GM19328 (cell line): ENCODE results near the gene LRRFIP2.

Source experiments
- ATAC-seq: cut with Tn5 transposase; IDR thresholded peaks from one replicate; pipeline ENCODE4 v1.9.1; 2021; ENCODE audit warnings: mild to moderate bottlenecking, moderate library complexity; ENCODE audit not compliant: unreplicated experiment

Gene LRRFIP2

DNA sequence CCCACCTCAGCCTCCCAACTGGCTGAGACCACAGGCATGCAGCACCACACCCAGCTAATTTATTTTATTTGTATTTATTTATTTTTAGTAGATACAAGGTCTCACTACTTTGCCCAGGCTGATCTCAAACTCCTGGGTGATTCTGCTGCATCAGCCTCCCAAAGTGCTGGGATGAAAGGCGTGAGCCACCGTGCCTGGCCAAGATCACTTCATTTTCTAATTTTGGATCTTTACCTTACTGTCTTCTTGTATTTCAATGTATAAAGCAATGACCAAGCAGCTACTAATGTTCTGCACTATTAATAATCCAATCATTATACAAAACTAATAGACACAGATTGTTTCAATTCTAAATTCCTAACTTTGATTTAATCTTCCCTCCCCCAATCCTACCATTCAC, 56.2 kb downstream of the LRRFIP2 start:
- ATAC-seq: no peak

DNA sequence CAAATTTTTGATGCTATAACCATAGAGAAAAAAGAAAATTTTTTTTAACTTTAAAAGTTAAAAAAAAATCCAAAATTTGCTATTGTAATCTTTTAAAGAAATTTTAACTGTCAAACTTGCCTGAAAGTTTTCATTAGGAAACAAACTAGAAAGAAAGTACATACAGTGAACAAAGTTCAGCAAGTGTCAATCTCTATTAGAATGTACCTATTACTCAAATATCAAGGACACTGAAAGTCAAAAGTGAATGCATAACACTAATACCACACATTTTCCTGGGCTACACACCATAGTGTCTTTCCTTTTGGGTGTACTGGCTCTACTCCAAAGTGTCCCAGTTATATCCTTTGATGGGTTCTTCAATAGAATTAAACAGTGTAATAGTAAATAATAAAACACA, 56.8 kb downstream of the LRRFIP2 start:
- no peak for ATAC-seq

DNA sequence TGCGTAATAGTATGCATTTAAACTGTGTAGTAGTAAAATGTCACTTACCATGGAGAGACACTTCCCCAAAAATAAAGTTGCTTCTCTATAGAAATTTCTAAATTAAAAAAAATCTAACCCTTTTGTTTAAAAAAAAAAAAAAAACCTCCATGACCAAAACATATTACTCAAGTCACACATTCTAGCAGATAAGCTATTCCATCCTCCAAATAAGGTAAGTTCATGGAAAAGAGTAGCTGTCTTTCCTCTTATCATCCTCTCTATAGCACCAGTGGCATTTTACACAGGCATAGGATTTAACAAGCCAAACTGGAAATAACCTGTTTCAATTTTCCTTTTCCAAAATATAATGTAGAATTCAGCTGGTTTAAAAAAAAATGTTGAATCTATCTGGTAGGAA, 57.4 kb downstream of the LRRFIP2 start:
- ATAC-seq: no peak

DNA sequence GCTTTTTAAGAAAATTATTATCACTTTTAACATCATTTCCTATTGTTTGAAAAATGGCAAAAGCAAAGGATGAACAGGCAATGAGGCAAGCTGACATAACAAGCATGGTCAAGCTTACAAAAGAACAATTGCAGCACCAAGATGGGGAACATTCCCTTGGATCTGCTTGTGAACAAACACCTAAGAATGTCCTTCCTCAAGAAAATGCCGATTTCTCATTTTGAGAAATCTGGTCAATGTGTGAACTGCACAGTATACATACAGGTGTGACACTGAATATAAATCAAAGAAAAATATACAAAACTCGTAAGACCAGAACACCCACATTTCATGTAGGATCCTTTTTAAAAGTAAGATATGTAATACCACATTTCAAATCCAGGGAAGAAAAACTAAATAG, 58.9 kb downstream of the LRRFIP2 start:
- ATAC-seq: no peak

DNA sequence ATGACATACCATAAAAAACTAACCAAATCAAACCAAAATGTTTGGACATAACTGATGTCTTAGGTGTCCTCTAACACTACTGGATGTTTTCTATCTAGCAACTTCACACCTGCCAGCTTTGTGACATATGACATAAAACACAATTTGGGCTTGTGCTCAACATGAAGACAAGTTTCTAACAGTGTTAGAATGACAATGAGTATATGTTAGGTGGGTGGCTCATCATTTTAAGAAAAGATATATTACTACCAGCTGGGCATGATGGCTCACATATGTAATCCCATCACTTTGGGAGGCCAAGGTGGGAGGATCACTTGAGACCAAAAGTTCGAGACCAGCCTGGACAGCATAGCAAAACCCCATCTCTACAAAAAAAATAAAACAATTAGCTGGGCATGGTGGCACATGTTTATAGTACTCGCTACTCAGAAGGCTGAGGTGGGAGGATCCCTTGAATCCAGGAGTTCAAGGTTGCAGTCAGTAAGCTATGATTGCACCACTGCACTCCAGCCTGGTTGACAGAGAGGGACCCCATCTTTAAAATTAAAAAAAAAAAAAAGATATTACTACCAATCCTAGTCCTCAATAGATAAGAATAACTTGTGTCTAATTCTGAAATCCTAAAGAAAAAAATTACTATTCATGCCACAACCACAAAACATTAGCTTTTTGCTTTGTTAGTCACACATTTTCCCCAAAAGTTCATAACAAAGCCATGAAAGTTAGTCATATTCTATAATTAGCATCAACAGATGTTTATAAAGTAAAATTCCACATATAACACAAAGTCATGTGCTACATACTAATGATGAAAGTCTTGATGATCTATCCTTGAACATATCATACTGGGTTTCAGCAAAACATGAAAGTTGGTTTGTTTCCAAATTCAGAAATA, 59.9 kb downstream of the LRRFIP2 start:
- no peak for ATAC-seq

DNA sequence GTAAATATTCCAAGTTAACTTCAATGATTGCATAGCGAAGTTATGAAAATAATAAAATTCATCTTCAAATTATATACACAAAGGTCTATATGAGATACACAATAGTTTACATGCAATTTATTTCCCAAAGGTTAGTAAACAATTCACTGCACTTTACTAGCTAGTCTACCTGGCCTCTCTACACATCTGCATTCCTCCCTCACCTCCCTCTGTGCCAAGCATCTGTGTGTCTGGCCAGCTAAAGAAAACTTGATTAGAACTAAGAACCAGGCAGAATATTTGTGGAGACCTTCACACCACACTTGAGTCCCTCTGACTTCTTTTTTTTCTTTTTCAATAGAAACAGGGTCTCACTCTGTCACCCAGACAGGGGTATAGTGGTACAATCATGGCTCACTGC, 61.4 kb downstream of the LRRFIP2 start:
- no peak for ATAC-seq

DNA sequence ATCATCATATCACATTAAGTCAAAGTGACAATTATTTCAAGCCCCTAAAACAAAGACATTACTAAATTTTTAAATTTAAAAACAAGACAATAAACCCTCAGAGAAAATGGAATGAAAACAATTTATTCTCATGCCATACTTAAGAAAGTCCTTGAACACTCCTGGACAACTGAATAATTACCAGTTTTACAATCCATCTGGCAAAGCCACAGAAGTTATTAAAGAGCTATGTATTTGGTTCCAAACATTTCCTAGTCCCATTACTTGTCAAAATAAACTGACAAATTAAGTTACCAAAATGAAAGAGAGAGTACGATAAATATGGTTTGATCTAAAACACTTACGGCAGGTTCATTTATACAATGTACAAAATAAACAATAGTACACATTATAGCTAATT, 63.2 kb downstream of the LRRFIP2 start:
- ATAC-seq: no peak

DNA sequence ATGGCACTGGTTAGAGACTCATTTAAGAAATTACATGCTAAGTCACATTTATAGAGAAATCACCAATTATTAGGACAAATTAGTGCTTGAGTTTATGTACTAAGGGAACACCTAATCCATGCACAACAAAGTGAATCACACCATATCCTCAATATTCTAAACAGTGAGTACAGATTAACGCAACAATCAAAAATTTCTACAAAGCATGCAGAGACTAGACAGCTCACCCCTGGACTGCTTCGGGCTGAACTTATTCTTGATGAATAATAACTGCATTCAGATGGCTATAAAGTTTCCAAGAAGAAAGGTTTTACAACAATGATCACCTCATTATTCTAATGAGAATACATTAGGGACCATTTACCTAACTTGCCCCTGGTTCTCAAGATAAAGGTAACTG, 66.5 kb downstream of the LRRFIP2 start:
- ATAC-seq: no peak

DNA sequence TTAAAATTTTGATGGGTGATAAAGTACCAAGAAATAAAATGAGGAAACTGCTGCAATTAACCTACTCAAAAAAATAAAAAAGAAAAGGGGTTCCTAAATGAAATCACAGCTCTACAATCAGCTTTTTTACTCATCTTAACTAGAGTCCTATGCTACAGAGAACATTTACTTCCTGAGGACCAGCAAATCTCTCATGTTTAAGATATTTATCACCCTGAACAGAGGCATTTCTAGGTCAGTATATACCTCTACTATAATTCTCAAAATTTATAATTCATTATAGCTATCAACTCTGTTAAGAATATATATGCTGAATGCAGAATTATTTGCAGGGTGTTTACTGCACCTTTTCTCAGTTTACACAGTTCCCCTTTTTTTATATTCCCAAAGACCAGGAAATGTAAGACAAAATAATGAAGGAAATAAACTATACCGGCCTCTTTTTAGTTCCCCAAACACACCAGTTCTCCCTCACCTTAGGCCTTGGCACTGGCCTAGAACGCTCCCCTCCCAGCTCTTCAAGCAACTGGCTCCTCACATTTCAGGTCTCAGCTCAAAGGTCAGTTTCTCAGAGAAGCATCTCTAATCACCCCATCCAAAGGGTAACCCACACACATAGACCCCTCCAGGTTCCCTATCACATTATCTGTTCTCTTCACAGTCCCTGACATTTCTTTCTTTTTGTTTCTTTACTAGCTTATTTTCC, 71.1 kb downstream of the LRRFIP2 start:
- no peak for ATAC-seq

DNA sequence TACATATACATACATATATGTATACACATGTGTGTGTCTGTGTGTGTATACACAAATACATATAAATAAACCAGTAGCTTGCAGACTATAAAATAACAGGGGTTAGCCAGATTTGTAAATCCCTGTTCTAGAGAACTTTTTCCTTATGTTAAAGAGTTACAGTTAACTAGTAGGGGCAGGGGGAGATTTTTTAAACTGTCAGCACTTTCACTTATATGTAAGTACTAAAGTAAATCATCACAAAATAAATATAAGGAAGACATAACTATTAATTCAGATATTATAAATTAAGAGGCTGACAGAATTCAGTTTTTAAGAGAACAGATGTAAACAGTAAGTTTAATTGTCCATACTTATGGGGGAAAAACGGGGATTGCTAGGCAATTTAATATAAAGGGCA, 74.0 kb downstream of the LRRFIP2 start:
- no peak for ATAC-seq

DNA sequence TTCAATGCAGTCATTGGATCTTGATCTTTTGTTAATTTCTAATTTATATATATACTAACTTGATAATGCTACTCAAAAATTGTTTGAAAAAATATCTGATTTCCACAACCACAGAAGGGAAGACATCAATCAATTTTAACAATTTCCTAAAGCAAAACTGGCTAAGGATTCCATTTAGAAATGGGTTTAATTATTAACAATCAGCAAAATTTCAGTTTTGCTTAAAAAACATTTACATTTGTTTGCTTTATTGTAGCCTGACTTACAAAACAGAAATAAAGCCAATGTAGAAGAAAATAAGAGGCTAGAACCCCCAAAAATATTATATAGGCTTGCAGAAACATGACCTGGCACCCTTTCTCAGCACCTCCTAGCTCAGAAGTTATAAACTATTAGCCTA, 74.9 kb downstream of the LRRFIP2 start:
- ATAC-seq: no peak

DNA sequence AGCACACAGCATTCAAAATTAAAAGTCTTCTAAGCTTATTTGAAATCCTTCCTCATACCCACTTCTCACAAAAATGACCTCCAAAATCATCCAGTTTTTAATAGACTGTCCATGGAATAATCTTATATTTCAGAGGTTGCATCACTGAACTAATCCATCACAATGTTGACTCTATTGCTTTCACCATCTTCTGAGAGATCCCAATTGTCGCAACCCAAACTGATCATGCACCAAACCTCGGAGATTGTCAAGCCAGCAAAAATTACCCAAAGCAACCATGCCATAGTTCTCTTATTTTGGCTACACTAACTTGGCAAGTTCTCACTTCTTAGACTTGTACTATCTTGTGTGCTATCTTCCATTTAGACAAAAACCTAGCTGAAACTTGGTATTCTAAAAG, 75.5 kb downstream of the LRRFIP2 start:
- ATAC-seq: no peak

DNA sequence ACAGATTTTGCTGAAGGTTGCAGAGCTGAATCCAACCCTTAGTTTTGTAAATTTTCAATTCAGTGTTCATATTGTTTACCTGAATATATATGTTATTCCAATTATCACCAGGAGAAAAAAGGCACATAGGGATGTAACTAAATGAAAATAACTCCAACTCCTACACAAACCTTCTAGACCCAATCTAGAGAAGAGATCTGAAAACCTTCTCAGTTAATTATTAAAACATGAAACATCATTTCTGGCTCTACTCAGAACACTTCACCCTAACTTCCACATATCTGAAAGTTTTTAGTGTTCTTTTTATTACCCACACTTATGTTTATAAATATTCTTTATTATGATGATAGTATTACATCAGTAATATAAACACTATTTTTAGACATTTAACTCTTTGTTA, 76.6 kb downstream of the LRRFIP2 start:
- ATAC-seq: no peak

DNA sequence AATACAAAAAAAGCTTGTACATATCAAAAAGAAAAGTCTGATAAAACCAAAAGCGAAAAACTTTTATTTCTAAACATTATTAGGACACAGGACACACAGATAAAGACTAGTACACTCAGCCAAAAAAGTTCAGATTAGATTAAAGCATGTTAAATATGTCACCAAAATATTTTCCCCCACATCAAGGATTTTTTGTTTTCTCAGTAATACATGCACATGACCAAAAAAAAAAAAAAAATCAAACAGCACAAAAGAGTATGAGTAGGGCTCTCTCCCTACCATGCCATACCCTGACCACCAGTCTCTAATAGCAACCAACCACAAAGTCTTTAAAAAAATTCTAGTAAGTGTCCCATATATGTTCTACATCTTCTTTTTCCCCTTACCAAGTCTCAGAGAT, 77.4 kb downstream of the LRRFIP2 start:
- ATAC-seq: no peak

DNA sequence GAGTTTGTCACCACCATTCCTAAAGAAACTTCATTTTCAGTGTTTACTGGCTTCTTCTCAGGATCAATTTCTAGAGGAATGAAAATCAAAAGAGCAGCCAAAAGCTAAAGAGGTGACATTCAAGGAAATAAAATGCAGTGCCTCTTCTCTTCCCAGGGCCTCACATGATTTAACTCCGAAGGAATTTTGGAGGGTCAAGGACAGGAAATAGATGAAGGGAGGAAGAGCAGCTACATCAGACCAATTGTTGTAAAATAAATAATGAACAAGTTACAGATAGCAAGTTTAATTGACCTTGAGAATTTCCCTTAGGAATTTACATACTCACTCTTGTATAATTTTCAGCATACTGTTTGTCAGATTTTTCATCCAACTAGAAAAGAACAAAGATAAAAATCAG, 78.1 kb downstream of the LRRFIP2 start:
- ATAC-seq: no peak

DNA sequence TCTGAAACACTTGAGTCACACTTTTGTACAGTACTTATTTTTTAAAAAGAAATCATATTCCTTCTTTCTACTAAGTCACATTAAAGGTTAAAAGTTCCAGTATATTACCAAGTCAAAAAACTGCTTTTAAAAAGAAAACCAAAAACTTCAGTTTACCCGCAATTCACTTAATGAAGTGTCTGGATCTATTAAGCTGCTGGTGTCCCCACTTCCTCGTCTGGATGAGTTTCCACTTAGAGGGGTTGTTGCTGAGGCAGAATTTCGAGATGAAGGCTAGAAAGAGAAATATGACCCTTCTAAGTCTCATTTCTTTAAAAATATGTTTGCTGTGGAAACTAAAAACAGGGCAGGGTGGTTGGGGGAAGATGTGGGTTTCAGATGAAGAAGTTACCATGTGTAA, 79.7 kb downstream of the LRRFIP2 start:
- no peak for ATAC-seq

DNA sequence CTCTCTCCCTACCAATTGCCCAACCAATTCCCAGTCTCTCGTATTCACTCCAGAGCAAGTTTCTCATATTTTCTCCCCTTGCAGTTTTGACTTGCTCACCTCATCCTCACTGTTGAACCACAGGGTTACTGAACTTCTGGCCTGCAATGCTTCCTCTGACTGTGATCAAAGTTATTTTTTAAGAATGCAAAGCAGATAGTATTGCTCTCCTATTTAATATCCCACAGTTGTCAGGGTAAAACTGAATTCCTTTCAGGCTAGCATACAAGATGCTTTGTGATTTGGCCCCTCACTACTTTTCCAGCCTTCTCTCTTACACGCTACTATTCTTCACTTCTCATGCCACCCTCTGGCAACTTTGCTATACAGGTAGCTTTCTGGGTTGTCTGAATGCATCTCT, 80.9 kb downstream of the LRRFIP2 start:
- ATAC-seq: no peak

DNA sequence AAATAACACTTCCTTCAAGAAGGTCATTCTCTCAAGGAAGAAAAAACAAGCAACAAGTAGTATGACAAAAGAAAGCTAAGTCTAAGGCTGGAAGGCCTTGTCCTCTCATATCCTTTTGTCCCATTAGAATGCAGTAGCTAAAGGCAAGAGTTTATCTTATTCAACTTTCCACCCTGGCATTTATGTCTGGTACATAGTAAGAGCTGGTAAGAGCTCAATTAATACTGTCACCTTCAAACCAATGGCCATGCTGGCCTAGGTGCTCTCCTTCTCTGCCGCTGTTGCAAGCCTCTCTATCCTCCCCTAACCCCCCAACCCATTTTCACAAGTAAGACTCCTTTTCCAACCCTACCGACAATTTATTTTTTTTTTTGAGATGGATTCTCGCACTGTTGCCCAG, 81.9 kb downstream of the LRRFIP2 start:
- no peak for ATAC-seq

DNA sequence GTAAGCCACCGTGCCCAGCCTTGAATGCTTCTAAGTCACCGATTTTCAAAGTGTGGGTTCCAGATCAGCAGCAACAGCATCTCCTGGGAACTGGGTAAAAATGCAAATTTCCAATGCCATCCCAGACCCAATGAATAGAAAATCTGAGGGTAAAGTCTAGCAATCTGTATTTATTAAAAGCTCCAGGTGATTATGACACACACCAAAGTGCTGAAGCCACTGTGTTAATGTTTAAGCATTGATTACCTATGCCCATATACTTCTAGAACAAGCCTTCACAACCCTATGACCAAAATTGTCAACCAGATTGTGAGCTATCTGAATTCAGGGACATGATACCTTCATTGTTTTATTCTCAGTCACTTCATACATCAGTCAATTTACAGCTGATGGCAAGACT, 86.5 kb downstream of the LRRFIP2 start:
- no peak for ATAC-seq

DNA sequence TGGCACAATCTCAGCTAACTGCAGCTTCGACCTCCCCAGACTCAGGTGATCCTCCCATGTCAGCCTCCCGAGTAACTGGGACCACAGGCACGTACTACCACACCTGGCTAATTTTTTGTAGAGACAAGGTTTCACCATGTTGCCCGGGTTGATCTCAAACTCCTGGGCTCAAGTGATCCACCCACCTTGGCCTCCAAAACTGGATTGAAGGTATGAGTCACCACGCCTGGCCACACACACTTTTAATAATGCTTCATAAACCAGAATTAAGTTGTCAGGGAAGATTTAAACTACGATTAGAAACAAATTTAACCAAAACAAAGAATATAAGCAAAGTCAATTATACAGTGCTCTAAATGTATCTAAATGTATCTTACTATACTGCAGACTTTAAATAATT, 87.5 kb downstream of the LRRFIP2 start:
- no peak for ATAC-seq

DNA sequence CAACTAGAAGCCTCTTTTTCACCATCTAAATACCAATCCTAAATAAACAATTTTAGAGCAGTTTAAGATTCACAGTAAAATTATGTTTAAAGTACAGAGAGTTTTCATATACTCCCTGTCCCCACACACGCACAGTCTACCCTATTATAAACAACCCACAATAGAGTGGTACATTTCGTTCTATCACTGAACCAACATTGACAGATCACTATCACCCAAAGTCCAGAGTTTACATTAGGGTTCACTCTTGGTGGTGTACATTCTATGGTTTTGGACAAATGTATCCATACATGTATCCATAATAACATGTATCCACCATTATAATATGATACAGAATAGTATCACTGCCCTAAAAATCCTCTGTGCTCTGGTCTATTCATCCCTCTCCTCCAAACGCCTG, 92.1 kb downstream of the LRRFIP2 start:
- ATAC-seq: no peak

DNA sequence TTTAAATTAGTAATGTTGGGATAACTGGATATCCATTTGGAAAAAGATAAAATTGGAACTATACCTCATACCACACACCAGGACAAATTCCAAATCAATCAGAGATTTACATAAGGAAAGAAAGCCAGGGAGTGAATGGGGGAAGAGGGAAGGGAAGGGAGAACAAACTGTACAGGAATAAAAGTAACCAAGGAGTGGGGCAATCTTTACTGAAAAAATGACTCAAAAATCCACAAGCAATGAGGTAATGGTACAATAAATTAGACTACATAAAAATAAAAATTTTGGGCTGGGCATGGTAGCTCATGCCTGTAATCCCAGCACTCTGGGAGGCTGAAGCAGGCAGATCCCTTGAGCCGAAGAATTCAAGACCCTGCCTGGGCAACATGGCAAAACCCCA, 98.4 kb downstream of the LRRFIP2 start:
- no peak for ATAC-seq

DNA sequence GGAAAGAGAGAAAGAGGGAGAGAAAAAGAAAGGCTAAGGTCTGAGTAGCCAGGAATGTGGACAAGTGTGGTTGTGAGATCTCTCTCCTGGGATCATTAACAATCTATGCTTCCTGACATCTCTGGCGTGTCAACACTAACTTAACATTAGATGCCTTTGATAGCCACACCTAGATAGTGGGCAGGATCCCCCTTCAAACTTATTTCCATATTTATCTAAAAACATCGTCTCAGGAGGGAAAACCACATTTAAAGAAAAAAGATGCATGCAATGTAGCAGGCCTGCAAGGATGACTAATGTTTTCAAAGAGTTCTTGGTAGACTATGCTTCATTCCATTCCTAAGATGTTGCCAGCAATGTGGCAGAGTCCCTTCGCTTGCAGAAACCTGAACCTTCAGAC, 100.2 kb downstream of the LRRFIP2 start:
- no peak for ATAC-seq
